SK-N-DZ (cell line): ENCODE results near the gene CCDC57.
"Not testable (repeated sequence)": the region's sequence is repeated elsewhere in the genome, so short reads cannot be mapped to it uniquely, and the experiment has no call there.

Experiments
- DNase-seq: peaks from one replicate; pipeline ENCODE4 v3.0.0-alpha.2; 2015; ENCODE audit warnings: low spot score

Gene CCDC57

GRCh38 chr17:82178499-82179261 is 34.0 kb downstream of the CCDC57 start:
- DNase-seq, result no peak

GRCh38 chr17:82177761-82178498 is 34.7 kb downstream of the CCDC57 start:
- DNase-seq, result no peak

DNA sequence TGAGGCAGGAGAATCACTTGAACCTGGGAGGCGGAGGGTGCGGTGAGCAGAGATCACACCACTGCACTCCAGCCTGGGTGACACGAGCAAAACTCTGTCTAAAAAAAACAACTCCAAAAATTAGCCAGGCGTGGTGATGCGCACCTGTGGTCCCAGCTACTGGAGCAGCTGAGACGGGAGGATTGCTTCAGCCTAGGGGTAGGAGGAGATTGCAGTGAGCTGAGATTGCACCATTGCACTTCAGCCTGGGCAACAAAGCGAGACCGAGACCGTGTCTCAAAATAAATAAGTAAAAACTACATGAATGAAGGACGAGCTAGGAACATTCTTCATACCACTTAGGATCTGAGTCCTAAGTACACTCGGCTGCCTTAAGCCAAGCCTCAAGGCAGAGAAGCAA is 35.4 kb downstream of the CCDC57 start:
- DNase-seq, result no peak

- DNase-seq, result no peak
These were observed 36.7 kb downstream of the CCDC57 start for GRCh38 chr17:82175951-82176350.

DNA sequence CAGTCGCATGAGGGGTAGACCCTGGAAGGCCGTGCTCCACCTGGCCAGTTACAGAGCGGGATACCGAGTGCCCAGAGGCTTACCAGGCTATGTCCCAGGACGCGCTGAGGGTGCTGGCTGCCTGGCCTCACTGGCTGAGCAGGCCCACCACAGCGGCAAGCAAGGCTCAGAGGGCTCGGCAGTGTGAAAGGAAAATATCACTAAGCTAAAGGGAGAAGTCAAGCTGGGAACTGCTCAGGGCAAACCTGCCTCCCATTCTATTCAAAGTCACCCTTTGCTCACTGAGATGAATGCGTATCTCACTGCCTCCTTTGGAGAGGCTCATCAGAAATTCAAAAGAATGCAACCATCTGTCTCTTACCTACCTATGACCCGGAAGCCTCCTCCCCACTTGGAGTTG is 37.4 kb downstream of the CCDC57 start:
- DNase-seq, result no peak

GRCh38 chr17:82174042-82174857 is 38.4 kb downstream of the CCDC57 start:
- DNase-seq, result not testable (repeated sequence)

DNA sequence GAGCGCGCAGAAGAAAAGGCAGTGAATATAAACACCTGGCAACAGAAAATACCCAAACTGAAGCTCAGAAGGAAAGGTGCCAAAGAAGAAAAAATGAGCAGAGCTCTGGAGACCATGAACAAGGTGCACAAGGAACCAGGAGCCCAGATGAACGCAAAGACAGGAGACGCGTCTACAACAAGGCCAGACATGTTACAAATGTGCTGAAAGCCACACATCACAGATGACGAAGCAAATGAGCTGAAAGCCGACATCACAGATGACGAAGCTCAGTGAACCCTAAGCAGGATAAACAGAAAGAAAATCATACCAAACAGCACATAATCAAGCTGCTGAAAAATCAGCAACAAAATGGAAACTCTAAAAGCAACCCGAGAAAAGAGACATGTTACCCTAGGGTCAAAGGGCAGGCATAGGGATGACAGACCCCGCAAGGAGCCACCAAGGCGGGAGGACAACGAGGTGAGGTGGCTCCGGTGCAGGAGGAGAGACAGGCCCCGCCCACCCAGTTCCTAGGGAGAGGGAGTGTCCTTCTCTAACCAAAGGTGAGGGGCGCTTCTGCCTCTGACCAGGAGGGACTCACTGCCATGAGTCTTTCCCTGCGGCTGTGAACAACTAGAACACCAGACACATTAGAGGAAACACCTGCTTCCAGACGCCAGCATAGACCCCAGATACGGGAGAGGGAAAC is 39.1 kb downstream of the CCDC57 start:
- DNase-seq, result no peak

DNA sequence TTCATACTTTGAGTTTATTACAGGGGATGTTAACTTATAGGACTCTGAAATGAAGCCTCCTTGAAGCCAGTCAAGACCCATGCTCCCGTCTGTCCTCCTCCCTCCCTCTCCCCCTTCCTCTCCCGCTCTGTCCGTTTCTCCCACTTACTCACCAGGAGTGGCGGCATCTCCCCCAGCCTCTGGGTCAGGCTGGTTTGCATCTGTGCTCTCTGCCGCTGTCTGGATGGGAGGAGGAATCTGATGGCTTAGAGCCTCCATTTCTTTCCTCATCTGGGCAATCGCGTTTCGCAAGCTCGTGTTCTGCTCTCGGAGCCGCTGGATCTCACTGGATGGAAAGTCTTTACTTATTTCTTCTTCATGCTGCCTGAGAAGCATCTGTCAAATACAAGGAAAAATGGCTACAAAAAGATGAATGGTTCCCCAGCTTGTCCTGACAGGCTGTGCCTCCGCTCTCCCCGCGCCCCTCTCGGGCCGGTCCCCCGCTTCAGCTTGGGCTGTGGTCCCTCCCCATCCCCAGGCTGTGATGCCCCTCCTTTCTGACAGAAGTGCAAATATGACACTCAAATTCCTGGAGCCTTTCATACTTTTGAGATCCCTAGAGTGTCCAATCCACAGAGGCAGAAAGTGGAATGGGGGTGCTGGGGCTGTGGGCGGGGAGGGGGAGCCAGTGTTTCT is 40.0 kb downstream of the CCDC57 start:
- no peak for DNase-seq

GRCh38 chr17:82171750-82172375 is 40.8 kb downstream of the CCDC57 start:
- DNase-seq, result no peak

GRCh38 chr17:82170412-82170961 is 42.2 kb downstream of the CCDC57 start:
- DNase-seq, result no peak

DNA sequence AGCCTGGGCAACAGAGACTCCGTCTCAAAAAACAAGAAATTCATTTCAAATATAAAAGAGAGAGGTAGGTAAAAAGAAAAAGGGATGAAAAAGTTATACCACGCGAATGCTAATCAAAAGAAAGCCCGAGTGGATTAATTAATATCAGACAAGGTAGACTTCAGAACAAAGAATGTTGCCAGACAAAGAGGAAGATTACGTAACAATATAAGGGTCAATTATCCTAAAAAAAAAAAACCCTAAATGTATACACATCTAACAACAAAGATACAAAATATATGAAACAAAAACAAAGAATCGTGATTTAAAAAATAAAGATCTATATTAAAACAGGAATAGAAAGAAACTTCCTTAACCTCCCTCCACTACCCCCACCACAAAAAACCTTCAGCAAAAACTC is 44.1 kb downstream of the CCDC57 start:
- no peak for DNase-seq

- no peak for DNase-seq
These were observed 45.6 kb downstream of the CCDC57 start for GRCh38 chr17:82167028-82167427.

- DNase-seq, result no peak
These were observed 47.8 kb downstream of the CCDC57 start for GRCh38 chr17:82164853-82165252.

- no peak for DNase-seq
These were observed 51.4 kb downstream of the CCDC57 start for GRCh38 chr17:82161216-82161615.

DNA sequence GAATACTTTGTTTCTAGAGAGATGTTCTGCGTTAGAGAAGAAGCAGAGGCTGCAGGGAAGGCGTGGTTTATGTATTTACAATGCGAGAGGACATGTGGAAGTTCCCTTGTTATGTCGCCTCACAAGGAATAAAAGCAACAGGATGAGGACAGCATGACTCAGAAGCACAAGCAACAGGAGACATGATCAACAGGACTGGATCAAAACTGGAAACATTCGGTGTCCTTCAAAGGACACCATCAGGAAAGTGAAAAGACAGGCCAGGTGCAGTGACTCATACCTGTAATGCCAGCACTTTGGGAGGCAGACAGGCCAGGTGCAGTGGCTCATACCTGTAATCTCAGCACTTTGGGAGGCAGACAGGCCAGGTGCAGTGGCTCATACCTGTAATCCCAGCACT is 52.6 kb downstream of the CCDC57 start:
- DNase-seq, result no peak

- no peak for DNase-seq
These were observed 53.8 kb downstream of the CCDC57 start for GRCh38 chr17:82158825-82159224.

GRCh38 chr17:82157046-82158035 is 55.3 kb downstream of the CCDC57 start:
- DNase-seq, result no peak

- DNase-seq, result no peak
These were observed 56.2 kb downstream of the CCDC57 start for GRCh38 chr17:82156284-82156925.

- DNase-seq, result no peak
These were observed 57.0 kb downstream of the CCDC57 start for GRCh38 chr17:82155606-82156005.
